GM15510 (cell line): ENCODE data around the gene RAB8B.

Source experiments
- POLR2A ChIP-seq: IDR thresholded peaks from 3 replicates; pipeline ENCODE4 v1.6.1; 2011; ENCODE audit warnings: borderline replicate concordance; ENCODE audit not compliant: insufficient read length; ENCODE audit errors: extremely low read depth

The RAB8B gene

GRCh38 chr15:63188926-63189871 lies at the start of gene RAB8B:
RAB8B (plus strand) TSS chr15:63189606; CDS start chr15:63189625, 19 bp downstream.
- peak; percentile 72 for TF ChIP-seq POLR2A

GRCh38 chr15:63140936-63141335 lies 48.5 kb upstream of the RAB8B start:
- no peak for TF ChIP-seq POLR2A

- no peak for TF ChIP-seq POLR2A
Measured at GRCh38 chr15:63145426-63145825, 44.0 kb upstream of the RAB8B start.

GRCh38 chr15:63146684-63147083 lies 42.7 kb upstream of the RAB8B start:
- no peak for TF ChIP-seq POLR2A

DNA sequence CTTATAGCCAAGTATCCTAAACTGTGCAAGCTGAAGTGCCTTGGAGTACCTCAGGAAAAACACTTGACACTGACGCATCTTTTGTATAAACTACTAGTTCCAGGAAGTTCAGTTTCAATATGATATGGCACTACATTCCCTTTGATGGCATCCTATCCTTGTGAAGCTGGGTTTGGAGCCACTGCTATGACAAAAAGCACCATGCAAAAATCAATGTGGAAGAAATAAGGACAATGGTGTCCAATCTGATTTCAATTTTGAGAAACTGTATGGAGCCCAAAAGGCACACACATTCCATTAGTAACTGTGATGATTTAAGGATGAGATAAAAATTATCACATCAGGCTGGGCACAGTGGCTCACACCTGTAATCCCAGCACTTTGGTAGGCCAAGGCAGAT lies 37.7 kb upstream of the RAB8B start:
- TF ChIP-seq POLR2A: no peak

DNA sequence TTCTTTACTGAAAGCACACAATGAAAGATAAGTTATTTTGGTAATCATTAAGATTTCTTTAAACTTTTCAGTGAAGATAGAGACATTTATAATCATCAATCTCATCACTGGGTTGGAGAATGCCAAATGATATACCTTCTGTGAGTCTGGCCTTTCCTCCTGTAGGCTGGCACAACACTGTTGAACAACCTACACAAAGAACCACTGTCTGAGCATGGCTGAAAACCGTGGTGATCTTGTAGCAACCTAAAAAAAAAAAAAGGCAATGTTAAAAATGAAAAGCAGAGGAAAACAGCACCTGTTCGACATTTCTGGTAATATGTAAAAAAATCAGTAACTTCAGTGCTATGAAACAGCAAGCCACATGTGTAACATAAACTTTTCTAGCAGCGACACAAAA lies 33.9 kb upstream of the RAB8B start:
- TF ChIP-seq POLR2A: no peak

DNA sequence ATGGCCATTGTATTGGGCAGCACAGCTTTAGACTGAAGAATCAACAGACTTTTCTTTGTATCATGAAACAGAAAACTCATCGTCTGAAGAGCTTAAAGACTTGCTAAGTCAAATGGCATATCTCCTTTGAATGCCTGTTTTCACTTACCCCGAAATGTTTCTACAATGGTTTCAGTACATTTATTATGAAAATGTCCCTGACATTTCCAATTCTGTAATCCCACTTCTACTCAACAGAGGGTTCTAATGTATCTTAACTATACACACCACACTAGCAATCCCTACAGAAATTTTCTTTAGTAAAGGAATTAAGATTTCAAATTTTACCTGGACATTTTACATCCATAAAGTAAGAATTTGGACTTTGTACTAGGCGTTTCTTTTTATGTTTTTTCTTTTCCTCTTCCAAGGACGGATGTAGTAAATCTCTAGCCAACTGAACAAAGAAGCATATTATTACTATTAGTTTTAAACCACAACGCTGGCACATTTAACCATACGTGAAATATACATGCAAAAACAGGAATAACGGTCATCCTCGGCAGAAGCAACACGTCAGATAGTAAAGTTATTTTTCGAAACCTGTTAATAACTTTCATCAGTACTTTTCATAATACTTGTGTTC lies 33.2 kb upstream of the RAB8B start:
- TF ChIP-seq POLR2A: no peak

GRCh38 chr15:63156755-63157117 lies 32.7 kb upstream of the RAB8B start:
- no peak for TF ChIP-seq POLR2A

- peak; percentile 93 for TF ChIP-seq POLR2A
Measured at GRCh38 chr15:63157118-63157843, 32.1 kb upstream of the RAB8B start, which contains the start of gene RPS27L. RPS27L (minus strand) TSS chr15:63157477; CDS start chr15:63157405, 72 bp downstream.

GRCh38 chr15:63157891-63158431 lies 31.4 kb upstream of the RAB8B start:
- TF ChIP-seq POLR2A: no peak

DNA sequence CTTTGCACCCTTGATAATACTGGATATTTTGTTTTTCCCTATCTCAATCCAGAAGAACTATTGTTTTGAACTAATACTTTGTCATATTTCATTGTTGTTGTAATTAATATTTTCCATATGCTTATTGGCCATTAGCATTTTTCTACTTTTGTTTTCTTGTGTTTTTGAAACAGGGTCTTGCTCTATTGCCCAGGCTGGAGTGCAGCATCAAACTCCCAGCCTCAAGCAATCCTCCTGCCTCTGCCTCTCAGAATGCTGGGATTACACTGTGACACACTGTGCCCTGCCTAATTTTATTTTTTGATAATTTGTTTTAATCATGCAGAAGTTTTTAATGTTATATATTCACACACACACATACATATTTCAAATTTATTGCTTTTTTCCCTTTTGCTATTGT lies 28.8 kb upstream of the RAB8B start:
- TF ChIP-seq POLR2A: no peak

DNA sequence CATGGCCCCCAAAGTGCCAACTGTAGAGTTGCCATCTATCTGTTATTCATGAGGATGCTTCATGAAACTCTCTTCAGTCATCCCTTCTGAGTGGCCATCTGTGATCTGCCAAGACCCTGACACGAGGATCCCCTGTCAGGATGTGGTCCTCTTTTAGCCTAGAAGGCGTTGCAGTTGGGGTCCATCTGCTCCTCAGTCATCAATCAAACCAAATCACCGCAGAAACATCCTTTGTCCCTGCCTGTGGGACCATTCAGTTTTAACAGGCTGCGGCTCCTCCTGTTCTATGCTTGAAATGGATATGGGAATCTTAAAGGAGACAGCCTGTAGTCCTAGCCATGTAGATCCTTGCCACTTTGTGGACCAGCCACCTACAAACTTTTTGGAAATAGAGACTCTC lies 26.2 kb upstream of the RAB8B start:
- TF ChIP-seq POLR2A: no peak

DNA sequence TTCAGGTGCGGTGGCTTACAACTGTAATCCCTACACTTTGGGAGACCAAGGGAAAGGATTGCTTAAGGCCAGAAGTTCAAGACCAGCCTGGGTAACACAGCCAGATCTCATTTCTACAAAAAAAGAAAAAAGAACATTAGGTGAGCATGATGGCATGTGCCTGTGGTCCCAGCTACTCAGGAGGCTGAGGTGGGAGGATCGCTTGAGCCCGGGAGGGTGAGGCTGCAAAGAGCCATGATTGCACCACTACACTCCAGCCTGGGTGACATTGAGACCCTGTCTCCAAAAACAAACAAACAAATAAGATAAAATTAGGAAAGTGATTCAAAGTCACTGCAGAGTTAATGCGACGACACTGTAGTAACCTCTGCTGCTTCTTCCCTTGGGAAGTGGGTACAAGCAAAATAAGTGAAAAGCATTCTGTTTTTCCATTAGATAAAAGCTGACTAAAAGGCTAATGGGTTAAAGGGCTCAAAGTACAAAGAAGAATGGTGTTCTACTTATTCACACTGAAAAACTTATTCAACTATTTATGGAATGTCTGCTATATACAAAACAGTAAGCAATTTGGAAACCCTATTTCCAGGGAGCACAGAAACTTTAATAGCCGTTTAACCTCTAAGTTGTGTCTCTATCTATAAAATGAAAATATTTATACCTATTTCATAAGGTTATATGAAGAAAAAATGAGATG lies 24.1 kb upstream of the RAB8B start:
- TF ChIP-seq POLR2A: no peak

GRCh38 chr15:63166219-63166618 lies 23.2 kb upstream of the RAB8B start:
- TF ChIP-seq POLR2A: no peak
